IPS-11a (cell line): Measurements from ENCODE around the gene ZMYND10.

Experiments
- H3K4me3 ChIP-seq: one replicate; pipeline ENCODE4 v1.5.1; 2013; ENCODE audit warnings: low read depth, low read length, control low read depth

Gene ZMYND10

DNA sequence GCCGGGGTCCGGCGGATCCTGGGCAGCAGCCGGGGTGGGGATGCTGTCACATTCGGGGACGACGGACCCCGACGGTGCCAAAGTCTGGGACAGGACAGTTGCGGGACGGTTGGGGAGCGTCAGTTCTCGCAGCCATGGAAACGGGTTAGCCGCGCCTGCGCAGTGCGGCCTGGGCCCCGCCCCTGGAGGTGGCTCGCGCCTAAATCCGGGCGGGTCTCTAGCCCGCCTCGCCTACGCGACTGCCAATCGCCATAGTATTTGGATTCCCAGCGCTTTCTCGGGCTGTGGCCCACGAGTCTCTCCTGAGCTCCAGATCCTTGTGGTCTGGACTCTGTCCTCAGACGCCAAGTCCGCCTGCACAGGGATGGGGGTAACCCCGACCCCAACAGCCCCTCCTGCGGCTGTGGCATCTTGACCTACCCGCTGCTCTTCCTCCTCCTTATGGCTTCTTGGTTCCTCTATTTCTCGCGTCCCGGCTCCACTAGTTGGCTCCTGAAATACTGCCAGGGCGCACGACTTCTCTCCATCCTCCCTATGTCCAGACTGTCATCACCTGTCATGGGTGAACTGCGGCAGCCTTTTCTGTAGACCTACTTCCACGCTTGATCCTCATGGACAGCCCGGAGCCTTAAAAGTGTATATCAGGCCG, at the start of gene ZMYND10:
Gene ZMYND10, minus strand, starts transcription at position 147 of the 649 bp plus-strand sequence. CDS start 153 bp downstream, outside the sequence.
- H3K4me3 ChIP-seq, result peak within 1 kb of the TSS; percentile 25

DNA sequence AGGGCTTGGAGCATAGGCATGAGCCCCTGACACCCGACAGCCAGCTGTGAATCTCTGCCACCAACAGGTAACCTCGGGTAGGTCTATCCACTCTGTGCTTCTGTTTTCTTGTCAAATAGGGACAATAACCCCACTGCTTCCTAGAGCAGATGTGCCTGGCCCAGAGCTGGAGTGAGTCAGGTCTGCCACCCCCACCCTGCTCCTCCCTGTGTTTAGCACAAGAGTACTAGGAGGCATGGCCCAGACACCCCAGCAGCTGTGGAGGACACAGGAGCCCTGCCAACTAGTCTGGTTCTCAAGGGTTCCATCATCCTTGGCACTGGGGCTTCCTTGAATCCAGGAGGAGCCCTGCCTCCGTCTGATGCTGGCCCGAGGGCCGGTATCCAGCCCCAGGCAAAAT, 47.5 kb upstream of the ZMYND10 start:
- no peak overlapping the region for H3K4me3 ChIP-seq

DNA sequence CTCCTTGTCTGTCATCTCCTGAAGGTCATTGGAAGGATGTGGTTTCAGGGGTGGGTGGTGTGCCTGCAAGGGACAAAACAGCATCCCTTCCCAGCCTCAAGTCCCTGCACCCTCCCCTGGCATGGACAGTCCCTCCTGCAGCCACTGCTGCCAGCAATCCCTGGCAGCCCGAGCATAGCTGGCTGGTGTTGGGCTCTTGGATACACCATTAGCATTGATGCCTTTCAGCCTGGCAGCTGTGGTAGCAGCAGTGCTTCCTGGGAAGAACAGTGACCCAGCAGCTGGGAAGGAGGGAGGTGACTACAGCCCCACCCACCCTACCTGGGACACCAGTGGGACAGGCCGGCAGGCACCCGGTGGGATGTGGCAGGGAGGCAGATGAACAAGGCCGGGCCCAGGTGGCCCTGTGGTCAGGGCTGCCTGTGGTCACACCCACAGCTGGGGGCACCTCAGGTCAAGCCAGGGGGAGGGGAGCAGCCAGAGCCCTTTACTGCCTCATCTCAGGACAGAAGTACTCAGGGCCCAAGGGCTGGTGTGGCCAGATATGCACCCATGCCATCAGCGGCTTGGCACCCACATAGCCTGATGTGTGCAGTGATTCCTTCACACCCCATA, 46.7 kb upstream of the ZMYND10 start:
- no peak overlapping the region for H3K4me3 ChIP-seq

DNA sequence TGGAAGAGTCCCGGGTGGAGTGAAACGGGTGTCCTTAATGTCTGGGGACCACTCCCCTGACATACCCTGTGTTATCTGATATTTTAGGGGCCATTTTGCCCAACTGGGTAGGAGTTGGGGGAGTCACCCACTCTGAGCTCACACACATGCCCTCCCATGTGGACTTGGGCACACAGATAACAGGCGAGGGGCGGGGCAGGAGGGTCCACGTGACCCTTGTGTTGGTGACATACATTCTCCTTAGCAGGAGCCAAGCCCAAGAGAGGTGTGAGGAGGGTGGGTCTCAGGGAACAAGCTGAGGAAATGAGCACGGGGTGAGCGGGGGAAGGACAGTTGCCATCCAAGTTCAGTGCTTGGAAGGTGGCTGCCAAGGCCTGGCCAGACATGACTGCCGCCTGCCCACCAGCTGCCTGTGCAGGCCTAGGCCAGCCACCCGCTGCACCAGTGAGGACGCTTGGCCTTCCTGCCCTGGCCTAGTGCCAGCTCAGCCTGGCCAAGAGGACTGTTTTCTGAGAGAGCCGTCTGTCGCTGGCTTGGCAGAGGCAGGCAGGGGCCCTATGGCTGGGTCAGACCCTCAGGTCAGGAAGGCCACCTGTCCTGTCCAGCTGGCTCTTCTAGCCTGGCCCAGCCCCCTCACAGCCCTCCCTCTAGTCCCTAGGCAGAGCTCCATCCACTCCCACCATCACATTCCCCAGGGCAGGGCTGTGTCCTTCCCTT, 45.1 kb upstream of the ZMYND10 start:
- no peak overlapping the region for H3K4me3 ChIP-seq

DNA sequence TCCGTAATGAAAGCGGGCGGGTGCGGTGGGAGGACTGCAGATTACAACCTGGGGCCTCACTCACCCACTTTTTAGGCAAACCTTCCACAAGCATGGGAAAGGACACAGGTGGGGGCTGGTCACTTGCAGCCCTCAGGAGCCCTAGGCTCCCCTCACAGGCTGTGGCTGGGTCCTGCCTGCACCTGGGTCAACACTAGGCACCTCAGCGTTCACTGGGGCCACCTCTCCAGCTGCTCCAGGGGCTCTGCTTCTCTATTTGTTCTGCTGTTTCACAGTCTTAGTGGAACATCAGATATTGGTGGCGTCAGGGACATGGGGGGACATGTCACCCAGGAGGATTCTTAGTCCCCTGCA, 43.9 kb upstream of the ZMYND10 start:
- H3K4me3 ChIP-seq, result no peak overlapping the region

DNA sequence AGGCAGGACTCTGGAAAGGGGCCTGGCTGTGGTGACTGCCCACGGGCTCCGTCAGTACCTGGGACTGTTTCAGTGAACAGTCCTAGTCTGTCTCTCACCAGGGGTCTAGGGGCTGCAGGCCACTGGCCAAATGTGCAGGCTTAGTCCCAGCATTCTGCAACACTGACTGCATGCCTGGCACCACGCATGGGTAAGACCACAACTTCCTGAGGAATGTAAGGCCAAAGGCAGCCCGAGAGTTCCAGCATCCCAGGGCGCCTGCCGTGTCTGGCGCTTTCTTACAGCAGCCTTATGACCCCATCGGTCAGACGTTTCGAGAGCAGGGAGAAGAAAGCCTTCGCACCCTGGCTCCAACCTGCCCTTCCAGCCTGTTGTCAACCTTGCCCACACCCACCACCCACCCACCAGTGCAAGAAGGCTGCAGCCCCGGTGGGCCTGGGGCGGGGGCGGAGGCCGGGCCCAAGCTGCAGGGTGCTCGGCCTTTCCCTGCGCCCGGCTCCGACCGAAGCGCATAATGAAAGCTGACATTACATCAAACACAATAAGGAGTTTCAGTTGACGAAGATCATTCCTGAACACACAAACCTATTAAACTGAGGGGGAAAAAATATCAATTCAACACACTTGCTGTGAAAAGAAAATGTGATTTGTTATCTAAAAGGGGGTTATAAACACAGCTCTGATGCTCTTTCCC, 43.3 kb upstream of the ZMYND10 start:
- H3K4me3 ChIP-seq, result no peak overlapping the region

DNA sequence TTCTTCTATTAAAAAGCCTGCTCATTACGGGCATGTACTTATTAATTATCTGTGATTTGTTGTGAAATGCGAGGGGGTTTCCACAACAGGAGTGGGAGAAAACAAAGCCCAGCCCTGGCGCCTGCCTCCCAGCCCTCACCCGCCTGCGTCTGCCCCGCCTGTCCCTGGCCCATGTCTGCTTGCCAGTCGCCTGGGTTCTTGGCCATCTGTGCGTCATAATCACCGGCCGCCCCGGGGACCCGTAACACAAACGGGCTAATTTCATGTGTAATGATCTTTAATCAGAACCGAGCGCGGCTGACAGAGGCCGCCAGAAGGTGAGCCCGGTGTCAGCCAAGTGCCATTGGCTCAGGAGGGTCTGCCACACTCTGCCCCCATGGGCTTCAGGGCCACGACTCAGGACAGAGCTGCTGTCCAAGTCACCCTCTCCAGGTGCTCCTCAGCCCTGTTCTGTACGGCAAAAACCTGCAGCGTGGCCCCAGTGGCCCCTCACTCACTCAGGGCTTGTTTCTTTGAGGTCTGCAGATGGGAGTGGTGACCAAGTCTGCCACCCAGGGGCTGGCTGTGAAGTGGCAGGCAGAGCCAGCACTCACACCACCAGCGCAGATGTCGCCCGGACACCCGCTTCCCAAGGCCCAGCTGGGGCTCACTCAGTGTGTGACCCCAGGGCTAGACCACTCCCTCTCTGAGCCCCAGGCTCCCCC, 42.6 kb upstream of the ZMYND10 start:
- no peak overlapping the region for H3K4me3 ChIP-seq

DNA sequence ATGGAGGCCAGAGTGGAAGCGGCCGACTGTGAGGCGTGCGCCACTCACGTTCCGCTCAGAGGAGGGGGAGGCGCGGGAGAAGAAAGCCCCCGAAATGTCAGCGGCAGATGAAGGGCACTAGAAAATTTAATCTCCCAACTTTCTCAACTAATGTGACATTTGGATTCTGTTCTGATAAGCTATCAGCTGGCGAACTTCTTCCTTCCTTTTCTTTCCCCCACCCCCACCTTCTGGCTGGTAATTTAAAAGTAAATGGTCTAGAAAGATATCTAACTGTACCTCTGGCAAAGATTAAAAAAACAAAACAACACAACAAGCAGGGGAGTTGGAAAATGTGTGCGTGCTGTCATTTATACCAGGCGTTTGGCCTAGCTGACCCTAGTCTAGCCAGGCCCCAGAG, 40.2 kb upstream of the ZMYND10 start:
- no peak overlapping the region for H3K4me3 ChIP-seq

DNA sequence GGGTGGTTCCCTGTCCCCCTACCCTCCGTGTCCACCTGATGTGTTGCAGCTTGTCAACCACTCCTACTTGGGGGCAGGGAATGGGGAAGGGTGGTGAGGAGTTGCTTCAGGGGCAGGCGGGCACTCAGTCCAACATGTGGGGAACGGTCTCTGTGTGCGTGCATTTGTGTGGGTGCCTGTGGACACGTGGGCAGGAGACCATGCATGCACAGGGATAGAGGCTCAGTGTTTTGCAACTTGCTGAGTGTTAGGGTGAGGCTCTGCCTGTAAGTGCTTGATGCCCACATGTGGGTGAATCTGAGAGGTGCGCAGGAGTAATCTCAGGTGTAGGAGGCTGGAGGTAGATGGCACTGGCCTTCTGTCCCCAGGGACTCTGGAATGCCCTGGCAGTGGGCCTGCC, 38.2 kb upstream of the ZMYND10 start:
- no peak overlapping the region for H3K4me3 ChIP-seq

DNA sequence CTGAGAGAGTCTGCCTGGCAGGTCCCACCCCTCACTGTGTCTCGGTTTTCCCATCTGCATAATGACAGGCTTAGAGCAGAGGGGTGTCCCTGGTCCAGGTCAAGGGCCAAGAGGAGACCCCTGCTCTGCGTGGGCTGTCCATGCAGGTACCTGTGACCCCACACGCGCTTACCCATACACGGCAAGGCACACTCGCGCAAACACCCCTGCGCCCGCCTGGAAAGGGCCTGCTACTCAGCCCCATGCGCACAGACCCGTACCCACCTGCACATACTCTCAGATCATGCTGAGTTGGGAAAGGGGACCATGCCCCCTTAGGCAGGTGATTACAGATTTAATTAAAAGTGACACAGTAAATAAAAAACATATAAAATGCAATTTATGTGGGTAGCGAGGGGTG, 37.2 kb upstream of the ZMYND10 start:
- no peak overlapping the region for H3K4me3 ChIP-seq

DNA sequence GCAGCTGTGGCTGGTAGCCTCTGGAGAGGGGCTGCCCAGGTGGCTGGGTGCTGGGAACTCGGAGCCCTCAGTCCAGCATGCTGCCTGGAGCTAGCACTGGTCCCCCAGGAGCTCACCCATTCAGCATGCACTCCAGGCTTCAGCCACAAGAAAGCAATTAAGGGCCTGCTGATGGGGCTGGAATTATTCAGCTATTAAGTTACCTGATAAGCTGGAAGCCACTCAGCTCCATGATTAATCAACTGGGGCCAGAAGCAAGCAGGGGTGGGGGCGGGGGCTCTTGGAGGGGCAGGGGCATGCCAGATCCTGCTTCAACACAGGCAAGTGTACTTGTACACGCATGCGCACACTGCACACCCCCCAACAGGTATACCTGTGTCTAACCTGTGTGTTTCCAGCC, 35.9 kb upstream of the ZMYND10 start:
- H3K4me3 ChIP-seq, result no peak overlapping the region

DNA sequence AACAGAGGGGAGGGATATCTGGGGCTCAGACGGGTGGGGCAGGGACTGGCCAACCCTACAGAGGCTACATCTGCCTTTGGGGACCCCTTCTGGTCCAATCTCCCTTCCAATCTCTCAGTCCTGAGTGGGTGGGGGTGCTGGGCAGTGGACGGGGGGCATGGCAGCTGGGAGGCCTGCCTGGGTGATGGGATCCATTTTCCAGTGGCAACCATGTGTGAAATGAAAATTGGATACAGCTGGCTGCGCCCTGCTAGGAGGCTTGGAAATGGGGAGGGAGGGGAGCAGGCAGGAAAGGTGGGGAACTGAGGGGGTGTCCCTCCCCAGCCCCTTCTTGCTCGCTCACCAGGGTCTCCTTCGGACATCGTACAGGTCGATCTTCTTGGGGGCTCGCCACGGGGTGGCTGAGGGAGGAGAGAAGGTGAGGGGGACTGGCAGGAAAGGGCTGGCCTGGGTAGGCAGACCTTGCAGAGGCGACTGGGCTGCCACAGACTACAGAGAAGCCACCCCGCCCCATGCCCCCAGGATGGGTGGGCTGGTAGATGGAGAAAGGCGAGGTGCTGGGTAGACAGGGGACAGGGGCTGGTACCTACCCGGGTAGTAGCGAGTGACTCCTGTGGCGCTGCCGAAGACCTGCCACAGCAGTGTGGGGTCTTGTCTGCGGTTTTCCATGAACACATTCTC, 35.0 kb upstream of the ZMYND10 start:
- H3K4me3 ChIP-seq, result no peak overlapping the region

DNA sequence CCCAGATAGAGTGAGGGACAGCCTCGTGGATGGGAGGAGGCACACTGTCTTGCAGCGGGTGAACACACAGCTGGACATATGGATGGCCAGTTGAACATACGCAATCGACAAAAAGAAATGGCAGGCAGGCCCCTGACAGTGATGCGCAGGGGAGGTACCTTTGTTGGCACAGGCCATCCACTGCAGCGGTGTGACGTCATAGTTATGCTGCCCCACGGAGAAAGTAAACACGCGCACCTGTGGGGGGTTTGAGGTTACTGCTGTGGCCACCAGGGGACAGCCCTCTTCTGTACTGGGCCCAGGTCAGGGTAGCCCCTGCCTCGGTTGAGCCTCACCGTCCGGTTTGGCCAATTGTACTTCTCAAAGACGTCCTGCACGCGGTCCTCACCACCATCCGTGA, 33.2 kb upstream of the ZMYND10 start:
- no peak overlapping the region for H3K4me3 ChIP-seq

DNA sequence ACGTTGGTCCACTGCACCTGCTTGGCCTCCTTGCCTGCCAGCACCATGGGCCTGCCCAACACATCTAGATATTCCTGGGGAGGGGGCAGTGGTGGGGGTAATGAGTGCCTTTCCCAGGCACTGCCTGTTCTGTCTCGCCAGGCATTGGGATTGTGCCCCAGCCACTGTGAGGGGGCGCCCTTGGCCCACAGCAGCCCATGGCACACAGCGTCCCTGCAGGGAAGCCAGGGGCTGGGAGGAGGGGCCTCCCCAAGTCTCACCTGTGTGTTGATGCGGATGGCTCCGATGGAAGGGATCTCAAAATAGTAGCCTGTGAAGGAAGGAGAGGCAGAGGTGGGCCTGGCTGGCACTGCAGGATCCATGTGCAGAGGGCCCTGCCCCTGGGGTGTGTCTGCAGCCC, 32.5 kb upstream of the ZMYND10 start:
- H3K4me3 ChIP-seq, result no peak overlapping the region

DNA sequence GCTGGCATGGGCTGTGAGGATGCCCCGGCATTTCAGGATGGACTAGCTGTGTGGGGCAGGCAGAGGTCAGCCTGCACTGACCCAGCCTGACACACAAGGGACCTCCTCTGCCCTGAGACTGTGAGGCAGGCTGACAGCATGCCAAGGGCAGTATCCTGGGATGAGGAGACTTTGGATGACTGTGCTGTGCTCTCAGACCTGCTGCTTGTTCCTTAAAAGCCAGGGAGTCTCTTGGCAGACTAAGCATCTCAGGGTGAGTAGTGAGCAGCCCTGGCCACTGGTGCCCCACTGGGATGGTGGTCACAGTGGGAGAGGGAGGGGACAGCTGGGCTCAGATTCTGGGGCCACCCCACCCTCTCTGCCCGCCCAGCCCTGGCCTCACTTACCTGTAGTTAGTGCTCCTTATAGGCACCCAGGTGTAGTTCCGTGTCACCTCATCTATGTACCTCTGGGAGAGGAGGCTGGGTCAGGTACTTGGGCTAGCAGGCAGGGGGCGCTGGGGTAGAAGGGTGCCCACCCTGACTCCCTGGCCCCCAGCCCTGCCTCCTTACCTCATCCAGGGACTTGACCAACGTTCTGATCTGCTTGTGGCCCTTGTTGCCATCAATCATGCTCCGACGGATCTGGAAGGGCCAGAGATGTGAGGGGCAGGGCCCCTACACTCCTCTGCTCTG, 29.9 kb upstream of the ZMYND10 start:
- H3K4me3 ChIP-seq, result no peak overlapping the region

DNA sequence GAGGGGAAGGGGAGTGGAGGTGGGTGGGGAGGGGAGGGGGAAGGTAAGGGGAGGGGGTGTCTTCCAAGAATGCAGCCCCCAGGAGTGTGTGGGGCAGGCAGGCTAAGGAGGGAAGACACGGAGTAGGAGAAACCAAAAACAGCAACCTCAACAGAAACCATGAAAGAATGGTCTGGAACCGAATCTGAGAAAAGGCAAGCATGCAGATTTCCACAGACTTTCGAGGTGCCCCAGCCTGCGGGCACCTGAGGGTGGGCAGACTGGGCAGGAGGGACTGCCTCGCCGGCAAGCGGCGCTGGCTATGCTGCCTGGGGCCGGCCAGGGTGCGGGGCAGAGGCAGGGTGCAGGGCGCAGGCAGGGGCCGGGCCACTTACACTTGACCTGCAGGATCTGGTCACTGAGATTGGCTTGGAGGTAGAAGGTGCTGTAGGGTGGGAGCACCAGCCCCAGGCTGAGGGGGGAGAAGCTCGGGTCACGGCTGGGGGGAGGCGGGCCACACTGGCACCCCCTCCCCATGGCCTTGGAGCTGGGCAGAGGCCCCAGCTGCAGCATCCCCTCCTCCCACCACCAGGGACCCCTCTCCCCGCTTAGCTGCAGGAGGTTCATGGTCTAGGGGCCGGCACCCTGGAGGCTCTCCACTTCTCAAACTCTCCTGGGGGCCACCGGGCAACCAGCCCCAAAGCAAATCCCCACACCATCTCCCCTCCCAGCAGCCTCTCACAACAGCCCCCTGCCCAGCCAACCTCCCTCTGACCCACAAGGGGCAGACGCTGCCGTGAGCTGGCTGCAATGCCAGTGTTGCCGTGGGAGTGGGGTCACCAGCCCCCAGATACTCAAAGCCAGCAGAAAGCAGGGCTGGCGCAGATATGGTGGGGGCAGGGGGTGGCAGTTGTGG, 29.1 kb upstream of the ZMYND10 start:
- H3K4me3 ChIP-seq, result no peak overlapping the region

DNA sequence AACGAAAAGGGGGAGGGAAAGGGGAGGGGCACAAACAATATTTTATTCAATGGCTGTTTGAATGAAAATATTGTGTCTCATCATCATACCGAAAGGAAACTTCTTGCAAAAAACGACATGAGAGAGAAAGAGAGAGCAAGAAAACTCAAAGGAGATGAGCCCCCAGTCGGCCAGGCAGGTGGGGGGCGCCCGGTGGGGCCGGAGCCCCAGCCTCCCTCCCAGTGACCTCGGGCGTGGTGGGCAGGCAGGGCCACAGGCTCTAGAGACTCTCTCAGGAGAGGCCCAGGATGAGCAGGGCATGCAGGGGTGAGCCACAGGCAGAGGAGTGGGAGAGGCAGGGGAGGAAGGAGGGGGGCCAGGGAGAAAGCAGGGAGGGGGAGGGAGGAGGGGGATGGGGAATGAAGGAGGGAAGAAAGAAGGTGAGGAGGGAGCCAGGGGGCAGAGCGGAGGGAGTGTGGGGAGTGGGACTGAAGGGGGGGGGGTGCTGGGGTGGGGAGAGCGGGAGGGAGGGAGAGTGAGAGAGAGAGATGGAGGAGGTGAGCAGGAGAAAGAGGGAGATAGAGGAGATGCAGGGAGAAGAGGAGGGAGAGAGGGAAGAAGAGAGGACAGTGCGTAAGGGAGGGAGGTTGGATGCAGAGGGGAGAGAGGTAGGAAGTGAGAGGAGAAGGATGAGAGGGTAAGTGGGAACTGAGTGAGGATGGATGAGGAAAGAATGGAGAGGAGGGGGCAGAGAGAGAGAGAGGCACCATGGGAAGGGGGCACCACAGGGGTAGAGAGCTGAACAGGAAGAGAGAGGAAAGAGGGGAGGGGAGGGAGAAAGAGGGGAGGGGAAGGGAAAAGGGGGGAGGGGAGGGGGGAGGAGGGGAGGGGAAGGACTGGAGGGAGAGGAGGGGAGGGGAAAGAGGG, 27.9 kb upstream of the ZMYND10 start:
- no peak overlapping the region for H3K4me3 ChIP-seq

DNA sequence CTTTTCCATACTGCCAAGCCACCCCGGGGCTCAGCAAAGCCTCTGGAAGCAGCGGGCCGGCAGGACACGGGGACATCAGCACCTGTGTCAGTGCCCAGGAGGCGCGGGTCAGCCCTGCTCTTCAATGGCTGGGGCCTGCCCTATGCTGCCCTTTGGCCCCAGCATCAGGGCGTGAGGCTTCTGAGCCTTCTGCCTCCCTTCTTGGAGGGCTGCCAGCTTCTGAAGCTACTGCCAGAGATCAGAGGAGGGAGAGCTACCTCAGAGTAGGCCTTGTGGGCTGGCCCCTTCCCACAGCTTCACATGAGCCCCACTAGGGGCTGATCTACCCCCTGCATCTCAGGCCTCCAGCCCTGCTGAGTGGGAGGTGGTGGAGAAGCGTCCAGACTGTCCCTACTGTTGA, 26.8 kb upstream of the ZMYND10 start:
- no peak overlapping the region for H3K4me3 ChIP-seq
